22Rv1 (cell line): ENCODE measurements around the gene MED29.

Source experiments
- ZFX ChIP-seq: fragments of 450-650 bp; IDR thresholded peaks from 2 replicates; pipeline ENCODE4 v1.6.1; 2017; ENCODE audit warnings: antibody characterized with exemption, borderline replicate concordance
- TF ChIP-seq, protein P1 (sequence below): fragments of 450-650 bp; IDR thresholded peaks from 2 replicates; pipeline ENCODE4 v1.5.1; 2017; ENCODE audit warnings: mild to moderate bottlenecking

DNA sequence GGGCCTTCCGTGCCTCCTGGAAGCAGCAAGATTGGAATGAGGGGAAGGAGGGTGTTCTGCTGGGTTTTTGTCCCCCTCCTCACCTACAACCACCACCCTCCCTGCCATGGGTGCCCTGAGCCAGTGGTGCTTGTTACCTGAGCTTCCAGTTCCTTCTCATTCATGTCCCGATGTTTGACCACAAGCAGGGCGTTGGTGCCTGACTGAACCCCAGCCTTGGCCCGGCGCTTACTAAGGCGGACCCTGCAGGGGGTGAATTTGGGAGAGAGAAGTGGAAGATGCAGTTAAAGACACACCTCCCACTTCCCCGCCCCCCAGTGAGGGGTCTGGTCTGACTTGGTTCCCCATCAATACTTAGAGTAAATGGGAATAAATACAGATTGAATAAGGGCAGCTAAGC, 4.6 kb upstream of the MED29 start:
- TF ChIP-seq, protein P1, sequence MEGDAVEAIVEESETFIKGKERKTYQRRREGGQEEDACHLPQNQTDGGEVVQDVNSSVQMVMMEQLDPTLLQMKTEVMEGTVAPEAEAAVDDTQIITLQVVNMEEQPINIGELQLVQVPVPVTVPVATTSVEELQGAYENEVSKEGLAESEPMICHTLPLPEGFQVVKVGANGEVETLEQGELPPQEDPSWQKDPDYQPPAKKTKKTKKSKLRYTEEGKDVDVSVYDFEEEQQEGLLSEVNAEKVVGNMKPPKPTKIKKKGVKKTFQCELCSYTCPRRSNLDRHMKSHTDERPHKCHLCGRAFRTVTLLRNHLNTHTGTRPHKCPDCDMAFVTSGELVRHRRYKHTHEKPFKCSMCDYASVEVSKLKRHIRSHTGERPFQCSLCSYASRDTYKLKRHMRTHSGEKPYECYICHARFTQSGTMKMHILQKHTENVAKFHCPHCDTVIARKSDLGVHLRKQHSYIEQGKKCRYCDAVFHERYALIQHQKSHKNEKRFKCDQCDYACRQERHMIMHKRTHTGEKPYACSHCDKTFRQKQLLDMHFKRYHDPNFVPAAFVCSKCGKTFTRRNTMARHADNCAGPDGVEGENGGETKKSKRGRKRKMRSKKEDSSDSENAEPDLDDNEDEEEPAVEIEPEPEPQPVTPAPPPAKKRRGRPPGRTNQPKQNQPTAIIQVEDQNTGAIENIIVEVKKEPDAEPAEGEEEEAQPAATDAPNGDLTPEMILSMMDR: no peak
- no peak for TF ChIP-seq ZFX
